K562 (cell line): ENCODE measurements around the gene MPV17L2. TPM values are rescaled to one million over a fixed set of nuclear protein-coding genes. Genes with fewer than 3 reads are reported as not detected.

Experiments
- ATAC-seq: fragments of 200-7000 bp; cut with Tn5 transposase; 3 replicates; pipeline ENCODE4 v1.9.1; 2020; ENCODE audit warnings: moderate library complexity
- BruUV-seq: library from RNA; stranded (reverse); fragments of 400-500 nt; replicated peaks from 2 replicates; lab custom pipeline; 2021; lab: Mats Ljungman, UMichigan
- CTCF ChIA-PET: fragments of 300-600 bp; formaldehyde crosslinking; extraction: SDS; loops from one replicate; lab custom pipeline; 2021; ENCODE audit warnings: low intra/inter-chr PET ratio; lab: Yijun Ruan, JAX
- POLR2A ChIA-PET: fragments of 300-600, 350-650 bp; sonication (Branson Sonifier 250); formaldehyde crosslinking; extraction: SDS; loops from one replicate; lab custom pipeline; 2021; ENCODE audit warnings: antibody characterized with exemption, inconsistent platforms; lab: Yijun Ruan, JAX
- DNase-seq, 4 experiments: peaks; one replicate each; pipeline versions ENCODE4 v3.0.0 to v3.0.0-alpha.2; 2011 to 2018; ENCODE audit warnings: low spot score in 3 of 4, mixed read lengths in 3 of 4; ENCODE audit errors: extremely low read depth in 1 of 4
- FAIRE-seq: peaks from 2 replicates; lab custom pipeline; 2011; peaks lifted over from hg19 to GRCh38; lab: Jason Lieb, UNC
- H2AFZ ChIP-seq: 2 replicates; pipeline ENCODE4 v1.6.0; 2011; ENCODE audit warnings: low read depth, low read length, control low read depth, inconsistent platforms
- H3K27ac ChIP-seq: fragments of 200-600 bp; 3 replicates; pipeline ENCODE4 v1.8.0; 2011; ENCODE audit warnings: low read depth, mild to moderate bottlenecking, control low read depth, inconsistent platforms, low read length, moderate library complexity, mixed read lengths; ENCODE audit errors: extremely low read depth
- H3K27me3 ChIP-seq, 2 experiments: fragments of 300-600 bp in 1 of 2; 2 replicates in 1 of 2; 3 replicates in 1 of 2; pipeline versions ENCODE4 v1.6.0 to v1.8.0; 2011; ENCODE audit warnings: inconsistent platforms in 2 of 2, low read length in 2 of 2, mild to moderate bottlenecking in 1 of 2, mixed read lengths in 1 of 2, moderate library complexity in 1 of 2; ENCODE audit not compliant: control insufficient read depth in 2 of 2, insufficient read depth in 2 of 2
- H3K36me3 ChIP-seq: fragments of 300-600 bp; 3 replicates; pipeline ENCODE4 v1.8.0; 2011; ENCODE audit warnings: mild to moderate bottlenecking, low read length, inconsistent platforms; ENCODE audit not compliant: control insufficient read depth, insufficient read depth
- H3K4me1 ChIP-seq, 2 experiments: fragments of 200-600 bp in 1 of 2; replicated peaks in 1 of 2; 2 replicates in 1 of 2; 3 replicates in 1 of 2; pipeline versions ENCODE4 v1.5.1 to v1.8.0; 2011; ENCODE audit warnings: inconsistent platforms in 2 of 2, low read length in 2 of 2, mild to moderate bottlenecking in 1 of 2, mixed read lengths in 1 of 2, moderate library complexity in 1 of 2; ENCODE audit not compliant: control insufficient read depth in 2 of 2, insufficient read depth in 2 of 2
- H3K4me2 ChIP-seq: 2 replicates; pipeline ENCODE4 v1.6.1; 2011; ENCODE audit warnings: low read length, control low read depth, inconsistent platforms, mixed read lengths; ENCODE audit not compliant: insufficient read depth
- H3K4me3 ChIP-seq: fragments of 200-600 bp; sonication (generic), shearing (Covaris generic); 2 replicates; pipeline ENCODE4 v1.5.1; 2016; ENCODE audit warnings: control low read depth, inconsistent platforms
- H3K79me2 ChIP-seq: fragments of 200-600 bp; 3 replicates; pipeline ENCODE4 v1.8.0; 2011; ENCODE audit warnings: low read length, inconsistent platforms; ENCODE audit not compliant: control insufficient read depth, insufficient read depth
- H3K9ac ChIP-seq, 2 experiments: 2 replicates each; pipeline versions ENCODE4 v1.6.0 to v1.6.1; 2011; ENCODE audit warnings: low read depth in 2 of 2, low read length in 2 of 2, control low read depth in 1 of 2, inconsistent platforms in 1 of 2, mild to moderate bottlenecking in 1 of 2, mixed read lengths in 1 of 2; ENCODE audit not compliant: insufficient read depth in 1 of 2
- H3K9me1 ChIP-seq: one replicate; pipeline ENCODE4 v1.6.0; 2011; ENCODE audit warnings: inconsistent platforms, mild to moderate bottlenecking, low read length, moderate library complexity; ENCODE audit not compliant: control insufficient read depth, insufficient read depth
- H3K9me3 ChIP-seq: replicated peaks from 2 replicates; pipeline ENCODE4 v1.5.1; 2011; ENCODE audit warnings: low read depth, low read length, inconsistent platforms; ENCODE audit not compliant: control insufficient read depth, insufficient read depth
- H4K20me1 ChIP-seq: replicated peaks from 2 replicates; pipeline ENCODE4 v1.6.1; 2011; ENCODE audit warnings: low read length, inconsistent platforms, mixed read lengths; ENCODE audit not compliant: control insufficient read depth, insufficient read depth
- ADNP ChIP-seq: fragments of 200-800 bp; sonication (Bioruptor generic); IDR thresholded peaks from 2 replicates; pipeline ENCODE4 v1.6.1; 2016; ENCODE audit warnings: missing genetic modification characterization, missing compliant biosample characterization
- CEBPZ ChIP-seq: fragments of 150-350 bp; IDR thresholded peaks from 2 replicates; pipeline ENCODE4 v1.6.1; 2014; ENCODE audit warnings: low read depth, mild to moderate bottlenecking, low read length, borderline replicate concordance
- ELF1 ChIP-seq: fragments of 200-800 bp; sonication (Bioruptor generic); IDR thresholded peaks from 2 replicates; pipeline ENCODE4 v1.6.1; 2016; ENCODE audit warnings: missing genetic modification characterization, missing compliant biosample characterization
- FOXP1 ChIP-seq: sonication (generic); formaldehyde crosslinking; IDR thresholded peaks from 2 replicates; pipeline ENCODE4 v1.8.0; 2022; ENCODE audit warnings: mild to moderate bottlenecking, missing genetic modification reagents
- KDM1A ChIP-seq, 2 experiments: fragments of 450-650 bp; IDR thresholded peaks; 2 replicates each; pipeline ENCODE4 v1.6.1; 2016; ENCODE audit warnings: mild to moderate bottlenecking in 2 of 2
- NFXL1 ChIP-seq: fragments of 450-650 bp; formaldehyde crosslinking; IDR thresholded peaks from 2 replicates; pipeline ENCODE4 v1.4.0; 2021; ENCODE audit warnings: mild to moderate bottlenecking
- REST ChIP-seq, 2 experiments: fragments of 450-650 bp; formaldehyde crosslinking in 1 of 2; IDR thresholded peaks; 2 replicates each; pipeline versions ENCODE4 v1.4.0 to v1.6.1; 2014 to 2020; ENCODE audit warnings: mild to moderate bottlenecking in 2 of 2, borderline replicate concordance in 1 of 2, low read depth in 1 of 2
- ZEB2 ChIP-seq: fragments of 450-650 bp; IDR thresholded peaks from 2 replicates; pipeline ENCODE4 v1.6.1; 2016
- ZNF12 ChIP-seq: sonication (generic); formaldehyde crosslinking; IDR thresholded peaks from 2 replicates; pipeline ENCODE4 v1.4.0; 2020; ENCODE audit warnings: mild to moderate bottlenecking, missing genetic modification reagents
- ZNF280B ChIP-seq: fragments of 250-450 bp; sonication (Bioruptor Pico); IDR thresholded peaks from 2 replicates; pipeline ENCODE4 v1.5.1; 2021; ENCODE audit warnings: mild to moderate bottlenecking
- WGBS: fragments of 100-300 bp; shearing (Covaris generic); methylation state at CpG from one replicate; pipeline ENCODE4 v1.1.6; 2016; ENCODE audit warnings: low coverage, mixed read lengths; ENCODE audit not compliant: insufficient coverage; ENCODE audit errors: missing lambda C conversion rate; 5-methylcytosine and 5-hydroxymethylcytosine counted together
- in situ Hi-C: fragments of 300-500 bp; cut with MboI; formaldehyde crosslinking; loops from 4 replicates; pipeline ENCODE4 v1.15.0; 2018; ENCODE audit warnings: inconsistent platforms, mixed read lengths
- intact Hi-C: fragments of 100-400 bp; cut with micrococcal nuclease; formaldehyde crosslinking; loops from 2 replicates; pipeline ENCODE4 v1.14.2; 2022
- polyA plus RNA-seq, 8 experiments: library from polyadenylated mRNA; depleted of rRNA in 4 of 8; stranded (reverse) in 5 of 8; unstranded in 3 of 8; fragments of >200 nt; fragmentation: Nextera tagmentation in 2 of 8; fragmentation: Illumina TruSeq in 1 of 8; extraction: Ambion mirVana in 2 of 8; extraction: Trizol in 1 of 8; gene quantifications; 2 replicates each; pipeline versions ENCODE4 v1.2.1 to v1.2.3, GENCODE V29; 2011 to 2014; ENCODE audit warnings: inconsistent platforms in 1 of 8, missing spikeins in 1 of 8
- total RNA-seq, 7 experiments: library from RNA; depleted of rRNA in 6 of 7; stranded (reverse); fragments of >200 nt in 6 of 7; fragmentation: Illumina TruSeq in 2 of 7; extraction: Trizol in 2 of 7; gene quantifications; 2 replicates each; pipeline versions ENCODE4 v1.2.1 to v1.2.3, GENCODE V29; 2011 to 2021; ENCODE audit warnings: low replicate concordance in 1 of 7

MPV17L2 gene
- total and polyA plus RNA-seq, 9 of the 15 experiments (the other 6 are each of a cell fraction or from before 2014, with no cell fraction given) = 10.6 to 60.2 (median 28.5) TPM

- no peak for DNase-seq
- FAIRE-seq = no peak
- ATAC-seq = no peak
- Histone ChIP-seq H3K9me1 (peaks cover 6% of the 10 kb centered on the region), H3K79me2 (no peaks in the 10 kb centered on the region), H3K4me3 (no peak overlapping the region), H2AFZ (no peak overlapping the region), H3K9ac (no peak overlapping the region), H3K36me3 (no peaks in the 10 kb centered on the region), H3K4me1 (peaks cover 23 to 48% of the 10 kb centered on the region in 2 experiments; a peak in 4 of 5 replicates), H3K27ac (no peak overlapping the region), H3K27me3 (no peaks in the 10 kb centered on the region; a peak in 1 of 5 replicates), H4K20me1 (peaks cover 5% of the 10 kb centered on the region; the same call in 1 of the 2 replicates), H3K4me2 (no peak overlapping the region), H3K9me3 (no peaks in the 10 kb centered on the region)
- intact Hi-C loops (no loop called here), in situ Hi-C loops (no loop called here)
- 0% methylated on average over 5 of the region's 5 CpGs for WGBS
- BruUV-seq = no TSS peak
- ChIA-PET CTCF (no interaction called here), POLR2A (no interaction called here)
- TF ChIP-seq CEBPZ (no peak), ZNF12 (CRISPR knock-in tag) (no peak), FOXP1 (CRISPR knock-in tag) (no peak), ZNF280B (CRISPR knock-in tag) (no peak), NFXL1 (CRISPR knock-in tag) (no peak), REST (IDR thresholded peaks at IDR 0.05; ENCODE audit: borderline replicate concordance) (peak; percentile 39), REST (CRISPR knock-in tag; IDR thresholded peaks at IDR 0.05; ENCODE audit: low read depth) (no peak), ELF1 (tag) (no peak), ZEB2 (no peak), KDM1A (IDR thresholded peaks at IDR 0.05) (peak; percentile 82 to 92), ADNP (tag) (peak; percentile 70; the same call in 1 of the 2 replicates)
Observed at GRCh38 chr19:18229474-18229873, 36.5 kb downstream of the MPV17L2 start.
